AG04449 (cell line): Measurements from ENCODE around the gene ARL6.
A peak's percentile ranks its signal among the peaks of the same experiment; 100 is the strongest.

Experiments used
- CTCF ChIA-PET: fragments of 350-600 bp; formaldehyde crosslinking; extraction: SDS; loops from one replicate; lab custom pipeline; 2021; ENCODE audit warnings: antibody characterized with exemption; lab: Yijun Ruan, JAX
- POLR2A ChIA-PET: fragments of 400-600, 350-600 bp; formaldehyde crosslinking; extraction: SDS; loops from one replicate; lab custom pipeline; 2020; ENCODE audit warnings: antibody characterized with exemption, inconsistent platforms; lab: Yijun Ruan, JAX
- DNase-seq: peaks from one replicate; pipeline ENCODE4 v3.0.0-alpha.2; 2010; ENCODE audit warnings: low read depth, low spot score
- H3K4me3 ChIP-seq: 2 replicates; pipeline ENCODE4 v1.5.1; 2011; ENCODE audit warnings: low read depth, mild to moderate bottlenecking, control low read depth, low read length
- CTCF ChIP-seq: IDR thresholded peaks from one replicate; pipeline ENCODE4 v1.5.1; 2011; ENCODE audit warnings: mild to moderate bottlenecking, moderate library complexity, low read length, control low read depth, inconsistent platforms; ENCODE audit not compliant: insufficient read depth; ENCODE audit errors: missing control alignments

ARL6 gene

GRCh38 chr3:97815149-97815917 lies 50.8 kb downstream of the ARL6 start:
- no peak for DNase-seq
- ChIA-PET POLR2A (no interaction called here), CTCF (no interaction called here)
- no peak overlapping the region for H3K4me3 ChIP-seq
- no peak for TF ChIP-seq CTCF

- CTCF ChIA-PET: interaction anchor here (1.3 kb wide), 1 partner anchor 206 kb away, joined by 5 read pairs; no protein-coding TSS in a partner anchor
- POLR2A ChIA-PET: no interaction called here
Observed at GRCh38 chr3:97816811-97817210, 52.3 kb downstream of the ARL6 start.

GRCh38 chr3:97817965-97818364 lies 53.4 kb downstream of the ARL6 start:
- ChIA-PET POLR2A (no interaction called here), CTCF (interaction anchor here (1.8 kb wide), 1 partner anchor 24 kb away, joined by 4 read pairs; no protein-coding TSS in a partner anchor)
- no peak overlapping the region for H3K4me3 ChIP-seq
- no peak for DNase-seq
- TF ChIP-seq CTCF: no peak

More at GRCh38 chr3:97816811-97817210, 52.3 kb downstream of the ARL6 start:
- no peak overlapping the region for H3K4me3 ChIP-seq
- TF ChIP-seq CTCF: no peak
- DNase-seq: no peak

- no peak for DNase-seq
- ChIA-PET POLR2A (interaction anchor here (1.0 to 2.0 kb wide), 4 partner anchors 15 to 151 kb away, joined by 4 to 9 read pairs (median 5); partner anchors contain the start of gene ARL6), CTCF (interaction anchor here (0.7 to 2.2 kb wide), 6 partner anchors 10 to 217 kb away, joined by 3 to 7 read pairs (median 4); no protein-coding TSS in a partner anchor)
- no peak for TF ChIP-seq CTCF
- H3K4me3 ChIP-seq: peak overlapping the region; percentile 76; the same call in 1 of the 2 replicates
Observed at GRCh38 chr3:97820780-97821179, 56.2 kb downstream of the ARL6 start.

- peak overlapping the region; percentile 76 for H3K4me3 ChIP-seq
- POLR2A ChIA-PET: interaction anchor here (0.8 to 2.0 kb wide), 7 partner anchors 14 to 701 kb away, joined by 3 to 9 read pairs (median 4); partner anchors contain the start of genes ARL6 and CLDND1
- no peak for TF ChIP-seq CTCF
- CTCF ChIA-PET: interaction anchor here (0.7 to 2.2 kb wide), 9 partner anchors 10 to 217 kb away, joined by 3 to 7 read pairs (median 4); no protein-coding TSS in a partner anchor
- DNase-seq: no peak
Observed at GRCh38 chr3:97821287-97821773, 56.8 kb downstream of the ARL6 start.

GRCh38 chr3:97821774-97822358 lies 57.3 kb downstream of the ARL6 start, which contains the start of gene CRYBG3:
CRYBG3 (plus strand) TSS chr3:97822011; CDS start chr3:97822207, 196 bp downstream.
- DNase-seq: no peak
- ChIA-PET POLR2A (interaction anchor here (0.8 to 2.0 kb wide), 7 partner anchors 22 to 701 kb away, joined by 3 to 9 read pairs (median 4); partner anchors contain the start of genes ARL6 and CLDND1), CTCF (interaction anchor here (0.9 to 2.2 kb wide), 8 partner anchors 10 to 216 kb away, joined by 3 to 7 read pairs (median 4); no protein-coding TSS in a partner anchor)
- peak; percentile 36 for TF ChIP-seq CTCF
- H3K4me3 ChIP-seq: peak within 1 kb of the TSS; percentile 76
